ENCODE data around the gene CHAC2.

CHAC2 gene

DNA sequence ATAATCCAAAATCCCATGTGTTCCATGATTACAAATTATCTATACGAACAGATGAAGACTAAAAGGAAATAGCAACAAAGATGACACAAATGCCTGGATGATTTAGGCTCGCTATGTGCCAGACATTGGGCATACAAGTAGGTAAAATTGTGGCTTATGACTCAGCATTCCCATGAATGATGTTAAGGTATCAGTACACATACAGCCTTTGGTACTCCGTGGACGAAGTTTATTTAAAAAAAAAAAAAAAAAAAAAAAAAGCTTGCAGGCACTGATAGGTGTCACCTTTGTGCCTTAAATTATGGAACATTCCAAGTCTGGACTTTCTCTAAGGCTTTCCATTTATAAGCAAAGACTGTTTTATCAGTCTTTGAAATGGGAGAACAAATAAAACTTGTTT, 2.7 kb downstream of the CHAC2 start:
- H3K4me3 ChIP-seq (ENCODE audit: control insufficient read depth, low read depth, low read length) = no peak overlapping the region
- DNase-seq (ENCODE audit: low read depth) = no peak
- TF ChIP-seq, protein P1, sequence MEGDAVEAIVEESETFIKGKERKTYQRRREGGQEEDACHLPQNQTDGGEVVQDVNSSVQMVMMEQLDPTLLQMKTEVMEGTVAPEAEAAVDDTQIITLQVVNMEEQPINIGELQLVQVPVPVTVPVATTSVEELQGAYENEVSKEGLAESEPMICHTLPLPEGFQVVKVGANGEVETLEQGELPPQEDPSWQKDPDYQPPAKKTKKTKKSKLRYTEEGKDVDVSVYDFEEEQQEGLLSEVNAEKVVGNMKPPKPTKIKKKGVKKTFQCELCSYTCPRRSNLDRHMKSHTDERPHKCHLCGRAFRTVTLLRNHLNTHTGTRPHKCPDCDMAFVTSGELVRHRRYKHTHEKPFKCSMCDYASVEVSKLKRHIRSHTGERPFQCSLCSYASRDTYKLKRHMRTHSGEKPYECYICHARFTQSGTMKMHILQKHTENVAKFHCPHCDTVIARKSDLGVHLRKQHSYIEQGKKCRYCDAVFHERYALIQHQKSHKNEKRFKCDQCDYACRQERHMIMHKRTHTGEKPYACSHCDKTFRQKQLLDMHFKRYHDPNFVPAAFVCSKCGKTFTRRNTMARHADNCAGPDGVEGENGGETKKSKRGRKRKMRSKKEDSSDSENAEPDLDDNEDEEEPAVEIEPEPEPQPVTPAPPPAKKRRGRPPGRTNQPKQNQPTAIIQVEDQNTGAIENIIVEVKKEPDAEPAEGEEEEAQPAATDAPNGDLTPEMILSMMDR (IDR thresholded peaks at IDR 0.05; ENCODE audit: control insufficient read depth, insufficient read depth, low read depth, low read length, missing control alignments) = no peak

DNA sequence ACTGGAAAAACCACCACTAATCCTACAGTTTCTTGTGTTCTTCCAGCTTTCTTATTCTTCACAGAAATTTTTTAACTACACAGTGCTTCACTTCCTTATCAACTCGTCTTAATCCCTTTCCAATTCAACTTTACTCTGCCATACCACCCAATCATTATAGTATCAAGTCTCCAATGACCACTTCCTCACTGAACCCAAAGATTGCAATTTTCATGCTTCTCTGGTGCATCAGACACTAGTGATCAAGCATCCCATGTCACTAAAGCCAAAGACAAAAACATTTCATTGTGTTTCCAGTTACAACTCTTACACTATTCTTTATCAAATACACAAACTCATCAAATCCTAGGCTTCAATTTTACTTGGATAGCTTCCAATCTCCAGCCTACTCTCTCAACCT, 9.5 kb downstream of the CHAC2 start:
- H3K4me3 ChIP-seq (ENCODE audit: control insufficient read depth, low read depth, low read length) = no peak overlapping the region
- TF ChIP-seq, protein P1 (IDR thresholded peaks at IDR 0.05; ENCODE audit: control insufficient read depth, insufficient read depth, low read depth, low read length, missing control alignments) = no peak
- no peak for DNase-seq (ENCODE audit: low read depth)

DNA sequence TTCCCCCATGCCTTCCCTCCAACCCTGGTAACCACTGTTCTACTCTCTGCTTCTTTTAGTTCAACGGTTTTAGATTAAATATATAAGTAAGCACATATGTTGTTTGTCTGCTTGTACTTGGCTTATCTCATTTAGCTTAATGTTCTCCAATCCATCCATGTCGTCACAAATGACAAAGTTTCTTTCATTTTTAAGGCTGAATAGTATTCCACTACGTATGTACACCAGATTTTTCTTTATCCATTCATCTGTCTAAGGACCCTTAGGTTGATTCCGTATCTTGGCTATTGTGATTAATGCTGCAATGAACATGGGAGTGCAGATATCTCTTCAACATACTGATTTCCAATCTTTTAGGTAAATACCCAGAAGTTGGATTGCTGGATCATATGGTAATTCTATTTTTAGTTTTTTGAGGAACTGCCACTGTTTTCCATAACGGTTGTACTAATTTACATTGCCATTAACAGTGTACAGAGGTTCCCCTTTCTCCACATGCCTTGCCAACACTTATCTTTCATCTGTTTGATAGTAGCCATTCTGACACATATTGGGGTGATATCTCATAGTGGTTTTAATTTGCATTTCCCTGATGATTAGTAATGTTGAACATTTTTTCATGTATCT, 11.0 kb downstream of the CHAC2 start:
- DNase-seq (ENCODE audit: low read depth) = no peak
- no peak overlapping the region for H3K4me3 ChIP-seq (ENCODE audit: control insufficient read depth, low read depth, low read length)
- TF ChIP-seq, protein P1 (IDR thresholded peaks at IDR 0.05; ENCODE audit: control insufficient read depth, insufficient read depth, low read depth, low read length, missing control alignments) = no peak

DNA sequence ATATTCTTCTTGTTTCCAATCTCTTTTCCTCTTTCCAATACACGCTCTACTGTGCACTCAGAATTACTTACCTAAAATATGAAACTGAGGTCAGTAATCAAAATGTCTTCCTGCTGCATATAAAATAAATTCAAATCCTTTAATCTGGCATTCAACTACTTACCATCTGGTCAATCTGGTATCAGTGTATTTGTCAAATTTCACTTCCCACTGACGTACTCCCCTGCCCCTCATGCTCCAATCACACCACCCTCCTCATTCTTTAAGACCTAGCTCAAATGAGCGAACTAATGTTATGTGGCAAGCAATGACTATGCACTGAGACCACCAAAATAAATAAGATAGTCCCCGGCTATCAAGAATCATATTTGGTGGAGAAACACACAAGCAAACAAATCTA, 12.5 kb downstream of the CHAC2 start:
- H3K4me3 ChIP-seq (ENCODE audit: control insufficient read depth, low read depth, low read length) = no peak overlapping the region
- DNase-seq (ENCODE audit: low read depth) = no peak
- TF ChIP-seq, protein P1 (IDR thresholded peaks at IDR 0.05; ENCODE audit: control insufficient read depth, insufficient read depth, low read depth, low read length, missing control alignments) = no peak

DNA sequence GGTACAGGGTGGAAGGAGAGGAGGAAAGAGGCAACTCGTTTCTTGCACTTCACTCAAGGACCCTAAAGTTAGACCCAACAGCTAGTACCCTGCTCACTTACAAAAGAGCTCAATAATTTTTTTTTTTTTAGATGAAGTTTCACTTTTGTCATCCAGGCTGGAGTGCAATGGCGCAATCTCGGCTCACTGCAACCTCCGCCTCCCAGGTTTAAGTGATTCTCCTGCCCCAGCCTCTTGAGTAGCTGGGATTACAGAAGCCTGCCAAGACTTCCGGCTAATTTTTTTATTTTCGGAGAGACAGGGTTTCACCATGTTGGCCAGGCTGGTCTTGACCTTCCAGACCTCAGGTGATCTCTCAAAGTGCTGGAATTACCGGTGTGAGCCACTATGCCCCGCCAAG, 15.1 kb downstream of the CHAC2 start:
- TF ChIP-seq, protein P1 (IDR thresholded peaks at IDR 0.05; ENCODE audit: control insufficient read depth, insufficient read depth, low read depth, low read length, missing control alignments) = no peak
- no peak for DNase-seq (ENCODE audit: low read depth)
- H3K4me3 ChIP-seq (ENCODE audit: control insufficient read depth, low read depth, low read length) = no peak overlapping the region

DNA sequence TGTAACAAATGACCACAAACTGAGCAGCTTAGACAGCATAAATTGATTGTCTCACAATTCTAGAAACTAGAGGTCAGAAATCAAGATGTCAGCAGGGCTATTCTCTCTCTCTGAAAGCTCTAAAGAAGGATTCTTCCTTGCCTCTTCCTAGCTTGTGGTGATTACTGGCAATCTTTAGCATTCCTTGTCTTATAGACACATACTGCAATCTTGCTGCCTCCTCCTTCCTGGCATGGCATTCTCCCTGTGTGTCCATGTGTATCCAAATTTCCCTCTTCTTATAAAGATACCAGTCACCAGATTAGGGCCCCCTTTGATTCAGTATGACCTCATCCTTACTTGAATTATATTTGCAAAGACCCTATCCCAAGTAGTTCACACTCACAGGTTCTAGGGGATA, 16.8 kb downstream of the CHAC2 start:
- H3K4me3 ChIP-seq (ENCODE audit: control insufficient read depth, low read depth, low read length) = no peak overlapping the region
- DNase-seq (ENCODE audit: low read depth) = no peak
- TF ChIP-seq, protein P1 (IDR thresholded peaks at IDR 0.05; ENCODE audit: control insufficient read depth, insufficient read depth, low read depth, low read length, missing control alignments) = no peak

DNA sequence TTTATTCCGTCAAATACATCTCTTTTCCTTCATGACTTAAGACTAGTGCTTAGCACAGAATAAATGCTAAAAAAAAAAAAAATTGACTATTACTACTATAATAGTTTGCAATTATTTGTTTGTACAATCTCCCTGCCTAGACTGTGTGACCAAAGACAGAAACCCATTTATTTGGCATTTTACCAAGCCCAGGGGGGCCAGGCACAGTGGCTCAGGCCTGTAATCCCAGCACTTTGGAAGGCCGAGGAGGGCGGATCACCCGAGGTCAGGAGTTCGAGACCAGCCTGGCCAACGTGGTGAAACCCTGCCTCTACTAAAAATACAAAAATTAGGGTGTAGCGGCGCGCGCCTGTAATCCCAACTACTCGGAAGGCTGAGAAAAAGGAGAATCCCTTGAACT, 17.8 kb downstream of the CHAC2 start:
- no peak for DNase-seq (ENCODE audit: low read depth)
- TF ChIP-seq, protein P1 (IDR thresholded peaks at IDR 0.05; ENCODE audit: control insufficient read depth, insufficient read depth, low read depth, low read length, missing control alignments) = no peak
- H3K4me3 ChIP-seq (ENCODE audit: control insufficient read depth, low read depth, low read length) = peak overlapping the region; percentile 85
